H1 (cell line): ENCODE data around the gene C1orf210. TPM values are rescaled to one million over a fixed set of nuclear protein-coding genes. Genes with fewer than 3 reads are reported as not detected.

ENCODE experiments used
- CTCF ChIA-PET: fragments of 300-600 bp; sonication (Branson Sonifier 250); formaldehyde crosslinking; loops from one replicate; lab custom pipeline; 2021; ENCODE audit not compliant: partially characterized antibody; lab: Charles Lee
- POLR2A ChIA-PET: fragments of 300-600 bp; sonication (Branson Sonifier 250); formaldehyde crosslinking; loops from one replicate; lab custom pipeline; 2021; ENCODE audit warnings: inconsistent platforms; ENCODE audit not compliant: partially characterized antibody; lab: Charles Lee
- DNase-seq, 2 experiments: peaks; one replicate each; pipeline versions ENCODE4 v3.0.0 to v3.0.0-alpha.2; 2010 to 2022; ENCODE audit warnings: low spot score in 2 of 2, low read depth in 1 of 2, mixed read lengths in 1 of 2
- FAIRE-seq: peaks from 2 replicates; lab custom pipeline; 2011; peaks lifted over from hg19 to GRCh38; lab: Jason Lieb, UNC
- H2AFZ ChIP-seq: 2 replicates; pipeline ENCODE4 v1.8.1; 2012; ENCODE audit warnings: low read length, inconsistent platforms
- H2AK5ac ChIP-seq: 2 replicates; pipeline ENCODE4 v1.6.1; 2013; ENCODE audit warnings: low read depth, low read length
- H2BK120ac ChIP-seq: replicated peaks from 2 replicates; pipeline ENCODE3; 2013; ENCODE audit warnings: low read depth, low read length, inconsistent platforms
- H2BK12ac ChIP-seq: 2 replicates; pipeline ENCODE4 v1.6.1; 2013; ENCODE audit warnings: low read depth, low read length
- H2BK15ac ChIP-seq: 2 replicates; pipeline ENCODE4 v1.6.1; 2013; ENCODE audit warnings: low read length
- H2BK20ac ChIP-seq: 2 replicates; pipeline ENCODE4 v1.6.1; 2013; ENCODE audit warnings: low read length
- H2BK5ac ChIP-seq: 2 replicates; pipeline ENCODE4 v1.6.1; 2013; ENCODE audit warnings: low read depth, low read length
- H3K14ac ChIP-seq: 2 replicates; pipeline ENCODE4 v1.6.1; 2013; ENCODE audit warnings: inconsistent platforms; ENCODE audit not compliant: insufficient read length
- H3K18ac ChIP-seq: 2 replicates; pipeline ENCODE4 v1.6.1; 2013; ENCODE audit warnings: low read length; ENCODE audit errors: extremely low read depth
- H3K23ac ChIP-seq: 2 replicates; pipeline ENCODE4 v1.6.1; 2013; ENCODE audit warnings: inconsistent platforms; ENCODE audit not compliant: insufficient read length
- H3K23me2 ChIP-seq: 2 replicates; pipeline ENCODE4 v1.6.1; 2013; ENCODE audit warnings: low read depth, low read length
- H3K27ac ChIP-seq: 2 replicates; pipeline ENCODE4 v1.6.1; 2011; ENCODE audit warnings: low read depth, low read length, inconsistent platforms
- H3K27me3 ChIP-seq, 4 experiments: replicated peaks in 1 of 4; 1 replicate in 1 of 4; 2 replicates in 3 of 4; pipeline versions ENCODE4 v1.6.1 to v1.8.1; 2011 to 2013; ENCODE audit warnings: low read length in 3 of 4, mild to moderate bottlenecking in 3 of 4, inconsistent platforms in 2 of 4, mixed read lengths in 2 of 4, moderate library complexity in 1 of 4; ENCODE audit not compliant: control insufficient read depth in 3 of 4, insufficient read depth in 3 of 4; ENCODE audit errors: extremely low read depth in 1 of 4
- H3K36me3 ChIP-seq, 4 experiments: 2 replicates each; pipeline versions ENCODE4 v1.6.1 to v1.8.1; 2011 to 2013; ENCODE audit warnings: mild to moderate bottlenecking in 4 of 4, low read length in 3 of 4, moderate library complexity in 2 of 4, control low read depth in 1 of 4, inconsistent platforms in 1 of 4; ENCODE audit not compliant: insufficient read depth in 4 of 4, control insufficient read depth in 2 of 4
- H3K4ac ChIP-seq: replicated peaks from 2 replicates; pipeline ENCODE3; 2013; ENCODE audit warnings: low read length, low read depth, mixed read lengths, inconsistent platforms; ENCODE audit not compliant: insufficient read length
- H3K4me1 ChIP-seq, 4 experiments: replicated peaks in 1 of 4; 1 replicate in 1 of 4; 2 replicates in 3 of 4; pipeline versions ENCODE4 v1.6.1 to v1.8.1; 2011 to 2013; ENCODE audit warnings: low read length in 3 of 4, inconsistent platforms in 2 of 4, mixed read lengths in 1 of 4; ENCODE audit not compliant: insufficient read depth in 4 of 4, control insufficient read depth in 3 of 4
- H3K4me2 ChIP-seq, 2 experiments: 2 replicates each; pipeline versions ENCODE4 v1.6.1 to v1.8.1; 2011 to 2013; ENCODE audit warnings: low read depth in 2 of 2, low read length in 2 of 2, control low read depth in 1 of 2, inconsistent platforms in 1 of 2, mild to moderate bottlenecking in 1 of 2; ENCODE audit not compliant: insufficient read depth in 1 of 2
- H3K4me3 ChIP-seq, 4 experiments: fragments of 200-600, 300-600 bp in 1 of 4; sonication (generic), shearing (Covaris generic), sonication (Bioruptor Twin) in 1 of 4; 2 replicates each; pipeline versions ENCODE4 v1.5.1 to v1.8.1; 2011 to 2016; ENCODE audit warnings: low read length in 4 of 4, low read depth in 3 of 4, control low read depth in 2 of 4, inconsistent platforms in 2 of 4, mild to moderate bottlenecking in 2 of 4, mixed read lengths in 1 of 4, moderate library complexity in 1 of 4; ENCODE audit not compliant: insufficient read depth in 2 of 4; ENCODE audit errors: extremely low read depth in 1 of 4
- H3K56ac ChIP-seq: replicated peaks from 2 replicates; pipeline ENCODE3; 2013; ENCODE audit warnings: low read depth, mild to moderate bottlenecking, mixed read lengths, low read length, inconsistent platforms; ENCODE audit not compliant: insufficient read length
- H3K79me1 ChIP-seq: 2 replicates; pipeline ENCODE4 v1.6.1; 2013; ENCODE audit warnings: low read depth, low read length, control low read depth
- H3K79me2 ChIP-seq, 2 experiments: 2 replicates each; pipeline versions ENCODE4 v1.6.1 to v1.8.1; 2012 to 2013; ENCODE audit warnings: low read length in 2 of 2, mild to moderate bottlenecking in 2 of 2, inconsistent platforms in 1 of 2; ENCODE audit not compliant: insufficient read depth in 2 of 2, control insufficient read depth in 1 of 2
- H3K9ac ChIP-seq, 4 experiments: replicated peaks in 1 of 4; 1 replicate in 1 of 4; 2 replicates in 3 of 4; pipeline versions ENCODE4 v1.6.1 to v1.8.1; 2011 to 2013; ENCODE audit warnings: low read depth in 3 of 4, low read length in 3 of 4, control low read depth in 2 of 4, mild to moderate bottlenecking in 2 of 4, moderate library complexity in 2 of 4, inconsistent platforms in 1 of 4; ENCODE audit errors: extremely low read depth in 1 of 4
- H3K9me3 ChIP-seq, 2 experiments: 2 replicates each; pipeline versions ENCODE4 v1.6.1 to v1.8.1; 2012 to 2013; ENCODE audit warnings: mild to moderate bottlenecking in 2 of 2, moderate library complexity in 2 of 2, control low read depth in 1 of 2, inconsistent platforms in 1 of 2, low read depth in 1 of 2, low read length in 1 of 2, mixed read lengths in 1 of 2; ENCODE audit not compliant: insufficient read depth in 2 of 2
- H4K20me1 ChIP-seq, 2 experiments: replicated peaks in 1 of 2; 2 replicates each; pipeline versions ENCODE3 to v1.8.1; 2011 to 2013; ENCODE audit warnings: inconsistent platforms in 2 of 2, low read length in 2 of 2, mild to moderate bottlenecking in 1 of 2; ENCODE audit not compliant: insufficient read depth in 2 of 2, control insufficient read depth in 1 of 2
- H4K5ac ChIP-seq: 2 replicates; pipeline ENCODE4 v1.6.1; 2013; ENCODE audit warnings: low read length, low read depth, mixed read lengths, inconsistent platforms; ENCODE audit not compliant: insufficient read length
- H4K8ac ChIP-seq: 2 replicates; pipeline ENCODE4 v1.8.0; 2013; ENCODE audit warnings: mild to moderate bottlenecking, moderate library complexity, low read length, inconsistent platforms; ENCODE audit not compliant: insufficient read depth; ENCODE audit errors: extremely low read depth
- H4K91ac ChIP-seq: replicated peaks from 2 replicates; pipeline ENCODE3; 2013; ENCODE audit warnings: low read length, mixed read lengths, inconsistent platforms; ENCODE audit not compliant: insufficient read length
- BACH1 ChIP-seq: IDR thresholded peaks from 2 replicates; pipeline ENCODE4 v1.6.1; 2012; ENCODE audit warnings: low read length, improper control_type of control experiment
- CHD1 ChIP-seq: IDR thresholded peaks from 2 replicates; pipeline ENCODE4 v1.6.1; 2012; ENCODE audit warnings: low read depth, low read length, improper control_type of control experiment
- EGR1 ChIP-seq: IDR thresholded peaks from 2 replicates; pipeline ENCODE4 v1.6.1; 2011; ENCODE audit warnings: low read depth, low read length, borderline replicate concordance
- EZH2 ChIP-seq: fragments of 200-600 bp; sonication (generic); IDR thresholded peaks from 2 replicates; pipeline ENCODE4 v1.7.1; 2012; ENCODE audit warnings: low read depth, mild to moderate bottlenecking, moderate library complexity, low read length, inconsistent platforms; ENCODE audit not compliant: severe bottlenecking
- KDM1A ChIP-seq: fragments of 200-600, 300-600 bp; sonication (generic); IDR thresholded peaks from 2 replicates; pipeline ENCODE4 v1.7.1; 2016; ENCODE audit warnings: mild to moderate bottlenecking, low read length, borderline replicate concordance
- NANOG ChIP-seq: IDR thresholded peaks from 2 replicates; pipeline ENCODE4 v1.6.1; 2011; ENCODE audit warnings: low read length, low read depth, mild to moderate bottlenecking, inconsistent platforms; ENCODE audit not compliant: insufficient read depth, poor library complexity, severe bottlenecking
- RBBP5 ChIP-seq: IDR thresholded peaks from 2 replicates; pipeline ENCODE4 v1.7.1; 2012; ENCODE audit warnings: low read depth, mild to moderate bottlenecking, inconsistent platforms, low read length, moderate library complexity, borderline replicate concordance
- SP2 ChIP-seq: IDR thresholded peaks from 2 replicates; pipeline ENCODE4 v1.6.1; 2012; ENCODE audit warnings: mild to moderate bottlenecking, low read length, inconsistent platforms
- SP4 ChIP-seq: IDR thresholded peaks from 2 replicates; pipeline ENCODE4 v1.6.1; 2012; ENCODE audit warnings: low read length, inconsistent platforms
- SUZ12 ChIP-seq: fragments of 200-600 bp; sonication (generic); IDR thresholded peaks from 2 replicates; pipeline ENCODE4 v1.6.1; 2012; ENCODE audit warnings: mild to moderate bottlenecking, inconsistent platforms, low read length, moderate library complexity, mixed read lengths
- TBP ChIP-seq: IDR thresholded peaks from 2 replicates; pipeline ENCODE4 v1.6.1; 2011; ENCODE audit warnings: low read depth, low read length, improper control_type of control experiment
- USF2 ChIP-seq: IDR thresholded peaks from 2 replicates; pipeline ENCODE4 v1.6.1; 2011; ENCODE audit warnings: low read length, improper control_type of control experiment
- WGBS, 2 experiments: shearing (Covaris generic) in 1 of 2; methylation state at CpG; one replicate each; pipeline versions ENCODE4 v1.1.6 to v1.1.7; 2013 to 2015; ENCODE audit warnings: low lambda C conversion rate in 2 of 2, mixed read lengths in 2 of 2, inconsistent platforms in 1 of 2, low coverage in 1 of 2, missing lambda C conversion rate in 1 of 2; ENCODE audit not compliant: insufficient replicate concordance in 2 of 2, insufficient coverage in 1 of 2, insufficient read length in 1 of 2; ENCODE audit errors: extremely low coverage in 1 of 2, missing lambda C conversion rate in 1 of 2; 5-methylcytosine and 5-hydroxymethylcytosine counted together
- polyA plus RNA-seq, 7 experiments: library from polyadenylated mRNA; depleted of rRNA in 3 of 7; stranded (reverse) in 5 of 7; unstranded in 2 of 7; fragments of >200 nt in 5 of 7; fragments of 200-250 nt in 2 of 7; gene quantifications; 1 replicate in 5 of 7; 2 replicates in 1 of 7; 4 replicates in 1 of 7; pipeline versions ENCODE4 v1.2.1 to v1.2.3, GENCODE V29; 2011 to 2013; ENCODE audit warnings: missing spikeins in 2 of 7, mixed read lengths in 2 of 7
- total RNA-seq: library from RNA; stranded (reverse); fragmentation: NEBNext Ultra II Directional; extraction: Animal tissue kit (Norgen Biotek cat#: 25700); gene quantifications from 2 replicates; pipeline ENCODE4 v1.2.1, GENCODE V29; 2021
- TF ChIP-seq, protein P1 (sequence below): IDR thresholded peaks from 2 replicates; pipeline ENCODE4 v1.6.1; 2011; ENCODE audit warnings: low read depth, mild to moderate bottlenecking, low read length; ENCODE audit not compliant: insufficient read depth

C1orf210 gene
- total and polyA plus RNA-seq, 2 of the 8 experiments (the other 6 are each of a cell fraction or from before 2014, with no cell fraction given): 12.0 to 27.9 TPM

DNA sequence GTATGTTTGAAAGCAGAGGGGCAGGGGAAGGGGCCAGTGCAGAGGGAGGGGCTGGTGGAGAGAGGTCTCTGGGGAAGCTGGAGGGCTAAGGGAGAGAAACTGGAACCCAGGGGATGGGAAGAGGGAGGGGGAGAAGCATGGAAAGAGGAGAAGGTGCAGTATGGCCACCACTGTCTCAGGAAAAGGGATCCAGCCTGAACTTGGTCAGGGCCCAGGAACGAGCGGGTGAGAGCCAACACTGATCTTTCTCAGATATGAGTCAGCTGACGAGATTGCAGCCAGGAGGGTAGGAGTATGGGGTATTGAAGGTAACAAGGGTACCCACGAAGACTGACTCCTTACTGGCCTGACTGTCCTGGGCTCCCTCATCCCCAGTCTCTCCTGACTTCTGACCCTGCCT is 33.5 kb upstream of the C1orf210 start:
- Histone ChIP-seq H3K23me2 (no peaks in the 10 kb centered on the region), H2BK5ac (no peak overlapping the region), H3K9me3 (no peaks in the 10 kb centered on the region), H3K4me2 (no peak overlapping the region), H2BK15ac (no peak overlapping the region), H4K91ac (no peak overlapping the region), H4K5ac (no peak overlapping the region), H3K79me1 (no peaks in the 10 kb centered on the region), H3K4me1 (peaks cover 0 to 5% (median 0%) of the 10 kb centered on the region in 4 experiments; a peak in 1 of 7 replicates), H3K56ac (no peak overlapping the region), H3K23ac (no peak overlapping the region), H3K18ac (no peak overlapping the region), H2BK120ac (no peak overlapping the region), H2AFZ (no peak overlapping the region; the same call in 1 of the 2 replicates), H2BK12ac (no peak overlapping the region), H4K20me1 (no peaks in the 10 kb centered on the region), H3K4me3 (no peak overlapping the region), H3K9ac (no peak overlapping the region), H3K27me3 (no peaks in the 10 kb centered on the region; a peak in 1 of 7 replicates), H3K4ac (no peak overlapping the region), H3K79me2 (no peaks in the 10 kb centered on the region), H4K8ac (no peak overlapping the region; the same call in 1 of the 2 replicates), H2AK5ac (no peak overlapping the region), H3K27ac (no peak overlapping the region), H2BK20ac (no peak overlapping the region), H3K36me3 (no peaks in the 10 kb centered on the region), H3K14ac (no peak overlapping the region)
- POLR2A ChIA-PET: interaction anchor here (0.6 to 0.9 kb wide), 2 partner anchors 87 to 149 kb away, joined by 3 read pairs; no protein-coding TSS in a partner anchor
- DNase-seq: no peak
- WGBS, 2 experiments: 87% methylated on average over 4 of the region's 4 CpGs; no CpG with 5 or more reads in 1 of the 2 experiments
- no peak for FAIRE-seq
- CTCF ChIA-PET: interaction anchor here (1.1 to 3.9 kb wide), 2 partner anchors 26 to 34 kb away, joined by 3 to 19 read pairs; partner anchors contain the start of gene C1orf210
- no peak for TF ChIP-seq KDM1A
- no peak for TF ChIP-seq EGR1
- TF ChIP-seq EZH2: no peak
- TF ChIP-seq SP2: no peak
- TF ChIP-seq SUZ12: no peak
- TF ChIP-seq RBBP5: no peak
- no peak for TF ChIP-seq SP4
- TF ChIP-seq CHD1: no peak
- TF ChIP-seq NANOG: no peak
- TF ChIP-seq BACH1: no peak
- no peak for TF ChIP-seq TBP
- TF ChIP-seq, protein P1, sequence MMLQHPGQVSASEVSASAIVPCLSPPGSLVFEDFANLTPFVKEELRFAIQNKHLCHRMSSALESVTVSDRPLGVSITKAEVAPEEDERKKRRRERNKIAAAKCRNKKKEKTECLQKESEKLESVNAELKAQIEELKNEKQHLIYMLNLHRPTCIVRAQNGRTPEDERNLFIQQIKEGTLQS: no peak
- TF ChIP-seq USF2: no peak
